ENCODE data around the gene ARPIN. TPM values are rescaled to one million over a fixed set of nuclear protein-coding genes. Genes with fewer than 3 reads are reported as not detected.
A peak's percentile ranks its signal among the peaks of the same experiment; 100 is the strongest.

Gene ARPIN
- total RNA-seq, 1 experiment from 2014 or later: 2.1 TPM

DNA sequence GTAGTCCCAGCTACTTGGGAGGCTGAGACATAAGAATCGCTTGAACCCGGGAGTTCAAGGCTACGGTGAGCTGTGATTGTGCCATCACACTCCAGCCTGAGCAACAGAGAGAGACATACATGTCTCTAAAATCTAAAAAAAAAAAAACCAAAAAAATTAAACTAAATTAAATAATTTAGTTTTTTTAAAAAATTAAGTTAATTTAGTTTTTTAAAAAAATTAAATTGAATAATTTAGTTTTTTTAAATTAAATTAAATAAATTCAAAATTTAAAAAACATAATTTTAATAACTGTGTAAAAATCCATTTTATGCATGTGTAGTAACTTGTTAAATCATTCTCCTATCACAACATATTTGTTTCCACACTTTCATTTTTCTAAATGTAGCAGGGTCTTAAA, 20.1 kb upstream of the ARPIN start:
- Histone ChIP-seq H3K36me3 (replicated peaks; ENCODE audit: control insufficient read depth, insufficient read depth, low read length) (no peaks in the 10 kb centered on the region), H3K4me3 (ENCODE audit: insufficient read depth, low read depth, low read length) (no peak overlapping the region), H3K27me3 (ENCODE audit: control insufficient read depth, insufficient read depth, low read length) (no peaks in the 10 kb centered on the region)
- no peak for DNase-seq

DNA sequence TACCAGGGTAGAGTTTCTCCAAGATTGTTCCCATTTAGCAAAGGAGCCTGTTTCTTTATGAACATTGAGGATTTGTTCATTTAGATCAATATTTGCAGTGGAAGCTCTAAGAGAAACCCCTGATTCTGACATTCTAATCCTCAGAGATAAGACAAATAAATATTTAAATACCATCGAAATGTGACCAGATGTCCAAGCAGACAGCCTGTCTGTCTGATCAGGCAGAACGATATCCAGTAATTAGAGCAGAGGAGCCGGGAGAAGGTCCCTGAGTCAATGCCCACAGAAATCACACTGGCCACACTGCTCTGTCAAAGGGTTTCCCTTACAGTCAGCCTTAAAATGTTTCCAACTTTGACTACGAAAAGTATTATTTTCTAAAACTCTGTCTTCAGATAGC, 15.7 kb upstream of the ARPIN start:
- H3K4me3 ChIP-seq (ENCODE audit: insufficient read depth, low read depth, low read length): no peak overlapping the region
- DNase-seq: no peak
- no peaks in the 10 kb centered on the region for H3K36me3 ChIP-seq (replicated peaks; ENCODE audit: control insufficient read depth, insufficient read depth, low read length)
- H3K27me3 ChIP-seq (ENCODE audit: control insufficient read depth, insufficient read depth, low read length): no peaks in the 10 kb centered on the region

DNA sequence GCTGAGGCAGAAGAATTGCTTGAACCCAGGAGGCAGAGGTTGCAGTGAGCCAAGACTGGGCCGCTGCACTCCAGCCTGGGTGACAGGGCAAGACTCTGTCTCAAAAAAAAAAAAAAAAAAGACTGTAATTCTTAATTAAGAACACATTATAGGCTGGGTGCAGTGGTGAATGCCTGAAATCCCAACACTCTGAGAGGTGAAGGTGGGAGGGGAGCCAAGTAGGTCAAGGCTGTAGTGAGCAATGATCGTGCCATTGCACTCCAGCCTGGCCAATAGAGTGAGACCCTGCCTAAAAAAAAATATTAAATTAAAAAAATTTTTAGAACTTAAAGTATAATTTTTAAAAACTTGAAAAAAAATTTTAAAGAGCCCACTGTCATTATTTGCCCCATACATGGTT, 13.4 kb upstream of the ARPIN start:
- DNase-seq: no peak
- Histone ChIP-seq H3K4me3 (ENCODE audit: insufficient read depth, low read depth, low read length) (no peak overlapping the region), H3K36me3 (replicated peaks; ENCODE audit: control insufficient read depth, insufficient read depth, low read length) (no peaks in the 10 kb centered on the region), H3K27me3 (ENCODE audit: control insufficient read depth, insufficient read depth, low read length) (no peaks in the 10 kb centered on the region)

DNA sequence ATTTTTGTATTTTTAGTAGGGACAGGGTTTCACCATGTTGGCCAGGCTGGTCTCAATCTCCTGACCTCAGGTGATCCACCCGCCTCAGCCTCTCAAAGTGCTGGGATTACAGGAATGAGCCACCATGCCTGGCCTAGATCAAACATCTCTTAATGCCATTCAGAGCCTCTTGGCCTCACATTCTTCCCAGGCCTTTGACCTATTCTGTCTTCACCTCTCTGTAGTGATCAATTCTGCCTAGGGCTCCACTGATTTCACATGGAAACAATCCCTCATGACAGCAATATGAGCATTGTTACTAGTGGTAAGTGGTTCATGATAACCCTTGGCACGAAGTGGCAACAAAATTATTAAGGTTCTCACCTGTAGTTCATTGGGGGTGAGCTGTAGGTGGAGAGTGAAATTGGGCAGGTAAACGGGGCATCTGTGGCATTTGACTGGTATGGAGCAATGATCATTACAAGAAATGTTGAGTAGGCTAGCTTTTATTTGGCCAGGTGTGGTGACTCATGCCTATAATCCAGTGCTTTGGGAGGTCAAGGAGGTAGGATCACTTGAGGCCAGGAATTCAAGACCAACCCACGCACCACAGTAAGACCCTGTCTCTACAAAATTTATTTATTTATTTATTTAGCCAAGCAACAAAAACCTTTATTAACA, 4.8 kb upstream of the ARPIN start:
- no peak overlapping the region for H3K4me3 ChIP-seq (ENCODE audit: insufficient read depth, low read depth, low read length)
- DNase-seq: no peak

GRCh38 chr15:89916660-89917059, 3.9 kb upstream of the ARPIN start:
- Histone ChIP-seq H3K36me3 (replicated peaks; ENCODE audit: control insufficient read depth, insufficient read depth, low read length) (no peaks in the 10 kb centered on the region), H3K27me3 (ENCODE audit: control insufficient read depth, insufficient read depth, low read length) (peaks cover 7% of the 10 kb centered on the region; the same call in 1 of the 2 replicates), H3K4me3 (ENCODE audit: insufficient read depth, low read depth, low read length) (no peak overlapping the region)
- DNase-seq: no peak

More for the DNA sequence above, 4.8 kb upstream of the ARPIN start:
- Histone ChIP-seq H3K27me3 (ENCODE audit: control insufficient read depth, insufficient read depth, low read length) (peaks cover 7% of the 10 kb centered on the region; the same call in 1 of the 2 replicates), H3K36me3 (replicated peaks; ENCODE audit: control insufficient read depth, insufficient read depth, low read length) (no peaks in the 10 kb centered on the region)

- DNase-seq: no peak
These were observed 543 bp downstream of the ARPIN start for GRCh38 chr15:89912145-89912673.

DNA sequence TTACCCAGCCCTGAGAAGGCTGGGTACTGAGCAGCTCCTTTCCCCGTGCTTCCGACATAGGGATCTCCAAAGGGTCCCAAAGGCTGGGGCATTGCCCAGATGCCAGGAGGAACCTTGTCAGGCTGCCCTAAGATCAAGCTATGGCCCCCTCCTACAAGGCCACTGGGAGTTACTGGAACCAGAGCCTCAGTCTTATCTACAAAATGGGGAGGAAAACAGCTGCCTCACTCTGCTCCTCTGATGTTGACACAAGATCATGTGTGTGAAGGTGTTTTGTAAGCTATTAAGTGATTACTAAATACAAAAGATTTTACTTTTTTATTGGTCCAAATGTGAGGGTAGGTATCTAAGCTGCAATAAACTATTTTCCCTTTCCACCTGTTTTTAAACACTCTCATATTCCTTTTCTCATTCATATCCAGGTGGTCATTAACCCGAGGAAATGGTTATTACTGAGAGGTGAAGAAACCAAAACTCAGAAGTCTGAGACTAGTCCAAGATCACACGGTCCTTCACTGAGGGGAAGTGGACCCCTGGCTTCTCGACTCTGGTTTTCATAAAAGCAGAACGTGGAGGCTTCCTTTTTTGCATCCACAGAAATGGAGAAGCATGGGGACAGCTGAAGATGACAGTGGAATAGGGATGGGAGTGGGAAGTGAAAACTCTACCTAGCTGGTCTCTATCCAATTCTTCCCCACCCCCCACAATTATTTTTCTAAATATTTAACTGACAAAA, 1.7 kb downstream of the ARPIN start:
- H3K27me3 ChIP-seq (ENCODE audit: control insufficient read depth, insufficient read depth, low read length): peaks cover 9% of the 10 kb centered on the region; the same call in 1 of the 2 replicates
- no peak for DNase-seq
- H3K36me3 ChIP-seq (replicated peaks; ENCODE audit: control insufficient read depth, insufficient read depth, low read length): no peaks in the 10 kb centered on the region
- H3K4me3 ChIP-seq (ENCODE audit: insufficient read depth, low read depth, low read length): no peak overlapping the region

More at GRCh38 chr15:89912145-89912673, 543 bp downstream of the ARPIN start:
- no peaks in the 10 kb centered on the region for H3K36me3 ChIP-seq (replicated peaks; ENCODE audit: control insufficient read depth, insufficient read depth, low read length)
- peaks cover 9% of the 10 kb centered on the region; the same call in 1 of the 2 replicates for H3K27me3 ChIP-seq (ENCODE audit: control insufficient read depth, insufficient read depth, low read length)
- peak overlapping the region; percentile 55 for H3K4me3 ChIP-seq (ENCODE audit: insufficient read depth, low read depth, low read length)

DNA sequence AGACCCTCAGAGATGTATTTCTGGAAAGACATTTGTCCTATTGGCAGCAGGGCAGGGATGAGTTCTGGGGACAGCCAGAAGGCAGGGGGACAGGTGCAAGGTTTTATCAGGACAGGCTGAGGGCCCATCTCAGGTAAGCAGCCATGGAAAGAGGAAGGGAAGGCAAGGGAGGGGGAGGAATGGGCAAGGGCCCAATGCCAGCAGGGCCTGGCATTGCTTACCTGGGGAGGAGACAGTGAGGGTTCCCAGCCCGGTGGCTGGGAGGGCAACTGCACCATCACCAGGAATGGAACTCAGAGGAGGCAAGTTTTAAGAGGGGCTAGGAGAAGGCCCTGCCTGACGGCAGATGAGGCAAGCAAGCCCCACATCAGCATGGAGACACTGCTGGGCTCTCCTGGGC, 3.1 kb downstream of the ARPIN start:
- no peak overlapping the region for H3K4me3 ChIP-seq (ENCODE audit: insufficient read depth, low read depth, low read length)
- H3K27me3 ChIP-seq (ENCODE audit: control insufficient read depth, insufficient read depth, low read length): peaks cover 9% of the 10 kb centered on the region; the same call in 1 of the 2 replicates
- H3K36me3 ChIP-seq (replicated peaks; ENCODE audit: control insufficient read depth, insufficient read depth, low read length): no peaks in the 10 kb centered on the region
- no peak for DNase-seq

DNA sequence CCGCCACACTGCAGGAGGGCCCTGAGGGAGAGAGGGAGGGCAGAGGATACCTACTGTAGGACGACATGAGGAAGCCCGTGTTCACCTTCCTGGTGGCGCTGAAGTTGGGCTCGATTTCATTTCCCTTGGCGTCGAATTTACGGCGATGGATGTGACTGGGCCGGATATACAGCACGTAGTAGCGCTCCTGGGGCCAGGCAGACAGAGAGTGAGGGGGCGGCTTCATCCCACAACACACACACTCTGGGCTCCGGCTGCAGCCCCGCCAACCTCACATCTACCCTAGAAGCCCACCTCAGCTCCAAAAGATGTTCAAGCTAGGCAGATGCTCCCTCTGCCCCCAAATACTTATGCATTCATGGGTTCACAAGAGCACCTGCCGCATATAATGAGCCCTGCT, 4.5 kb downstream of the ARPIN start:
- H3K27me3 ChIP-seq (ENCODE audit: control insufficient read depth, insufficient read depth, low read length): peaks cover 7% of the 10 kb centered on the region; the same call in 1 of the 2 replicates
- no peak overlapping the region for H3K4me3 ChIP-seq (ENCODE audit: insufficient read depth, low read depth, low read length)
- no peaks in the 10 kb centered on the region for H3K36me3 ChIP-seq (replicated peaks; ENCODE audit: control insufficient read depth, insufficient read depth, low read length)
- peak; percentile 46 for DNase-seq

DNA sequence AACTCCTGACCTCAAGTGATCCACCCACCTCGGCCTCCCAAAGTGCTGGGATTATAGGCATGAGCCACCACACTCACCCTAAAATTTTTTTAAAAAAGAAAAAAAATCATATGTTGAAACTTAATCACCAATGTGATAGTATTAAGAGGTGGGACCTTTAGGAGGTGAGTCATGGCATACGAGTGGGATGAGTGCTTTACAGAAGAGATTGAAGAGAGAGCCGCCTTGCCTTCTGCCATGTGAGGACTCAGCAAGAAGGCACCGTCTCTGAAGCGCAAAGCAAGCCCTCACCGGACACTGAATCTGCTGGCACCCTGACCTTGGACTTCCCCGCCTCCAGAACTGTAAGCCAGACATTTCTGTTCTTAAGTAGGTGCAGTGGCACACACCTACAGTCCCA, 5.5 kb downstream of the ARPIN start:
- Histone ChIP-seq H3K27me3 (ENCODE audit: control insufficient read depth, insufficient read depth, low read length) (peaks cover 2% of the 10 kb centered on the region; the same call in 1 of the 2 replicates), H3K36me3 (replicated peaks; ENCODE audit: control insufficient read depth, insufficient read depth, low read length) (no peaks in the 10 kb centered on the region), H3K4me3 (ENCODE audit: insufficient read depth, low read depth, low read length) (no peak overlapping the region)
- DNase-seq: no peak

DNA sequence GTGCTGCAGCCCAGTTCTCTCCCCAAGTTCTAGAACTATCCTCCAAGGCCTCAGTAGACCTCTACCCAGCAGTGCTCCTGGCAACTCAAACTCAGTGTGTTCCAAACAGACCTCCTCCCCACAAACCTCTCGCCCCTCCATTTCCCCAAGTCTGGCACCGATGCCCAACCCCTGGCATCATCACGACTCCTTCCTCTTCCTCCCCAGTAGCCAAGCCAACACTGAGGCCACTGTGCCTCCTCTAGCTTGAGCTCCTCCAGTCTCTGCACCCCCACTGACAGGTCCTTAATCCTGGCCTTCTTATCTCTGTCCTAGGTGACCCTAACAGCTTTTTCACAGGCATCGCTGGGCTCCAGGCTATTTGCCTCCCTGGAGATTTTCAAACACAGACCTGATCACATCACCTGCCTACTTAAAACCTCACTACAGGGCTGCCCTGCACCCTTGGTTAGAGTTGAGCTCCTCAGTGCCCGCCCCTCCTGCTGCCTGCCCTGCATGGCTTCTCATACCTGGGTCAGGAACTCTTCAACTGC, 6.8 kb downstream of the ARPIN start:
- DNase-seq: no peak
- Histone ChIP-seq H3K4me3 (ENCODE audit: insufficient read depth, low read depth, low read length) (no peak overlapping the region), H3K27me3 (ENCODE audit: control insufficient read depth, insufficient read depth, low read length) (no peaks in the 10 kb centered on the region), H3K36me3 (replicated peaks; ENCODE audit: control insufficient read depth, insufficient read depth, low read length) (no peaks in the 10 kb centered on the region)

GRCh38 chr15:89904519-89904918, 8.2 kb downstream of the ARPIN start:
- no peaks in the 10 kb centered on the region for H3K36me3 ChIP-seq (replicated peaks; ENCODE audit: control insufficient read depth, insufficient read depth, low read length)
- no peak overlapping the region for H3K4me3 ChIP-seq (ENCODE audit: insufficient read depth, low read depth, low read length)
- no peak for DNase-seq
- H3K27me3 ChIP-seq (ENCODE audit: control insufficient read depth, insufficient read depth, low read length): no peaks in the 10 kb centered on the region

DNA sequence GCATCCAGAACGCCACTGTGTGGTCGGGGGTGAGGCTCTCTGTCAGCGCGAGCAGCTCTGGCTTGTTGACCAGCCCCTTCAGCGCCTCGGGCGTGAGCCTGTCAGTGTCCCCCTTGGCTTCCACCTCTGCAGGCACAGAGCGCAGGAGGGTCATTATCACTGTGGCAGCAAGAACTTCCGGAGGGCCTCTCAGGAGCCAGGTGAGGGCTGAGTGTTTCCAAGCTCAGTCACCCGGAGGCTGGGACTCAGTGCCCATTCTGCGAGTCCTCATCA, 9.0 kb downstream of the ARPIN start:
- H3K4me3 ChIP-seq (ENCODE audit: insufficient read depth, low read depth, low read length): no peak overlapping the region
- H3K36me3 ChIP-seq (replicated peaks; ENCODE audit: control insufficient read depth, insufficient read depth, low read length): no peaks in the 10 kb centered on the region
- no peaks in the 10 kb centered on the region for H3K27me3 ChIP-seq (ENCODE audit: control insufficient read depth, insufficient read depth, low read length)
- no peak for DNase-seq

DNA sequence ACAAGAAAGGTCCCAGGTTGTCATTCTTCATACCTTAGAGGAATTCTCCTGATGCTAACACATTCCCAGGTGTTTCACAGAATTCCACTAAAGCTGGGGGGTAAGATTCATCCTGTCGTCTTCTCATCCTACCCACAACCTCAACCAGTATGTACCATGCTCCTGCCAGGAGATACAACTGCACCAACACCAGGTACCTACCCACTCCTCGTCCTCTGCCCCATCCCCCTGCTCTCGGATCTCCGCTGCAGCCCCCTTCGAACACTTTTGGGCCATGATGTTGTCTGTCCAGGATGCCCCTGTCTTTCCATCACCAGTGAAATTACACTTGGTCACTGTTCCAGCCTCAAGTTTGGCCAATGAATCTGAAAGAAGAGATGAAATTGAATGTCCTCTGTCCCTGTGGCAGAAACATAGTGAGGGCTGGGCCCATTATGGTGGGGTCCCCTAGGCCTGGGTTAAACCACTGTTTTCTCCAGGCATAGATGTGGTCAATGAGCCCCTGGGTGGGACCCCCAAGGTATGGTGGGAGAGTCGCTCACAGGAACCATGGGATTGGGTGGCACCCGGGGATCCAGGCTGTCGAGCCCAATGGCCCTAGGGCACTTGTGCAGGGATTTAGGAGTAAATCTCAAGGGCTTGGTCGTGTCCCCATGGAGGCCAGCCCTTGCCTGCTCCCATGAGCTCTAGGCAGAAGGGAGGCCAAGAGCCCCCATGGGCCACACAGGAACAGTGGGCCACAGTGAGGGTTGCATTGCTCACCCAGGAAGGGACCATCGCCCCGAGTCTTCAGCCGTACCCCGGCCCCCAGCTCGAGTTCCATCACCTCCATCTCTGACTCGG, 9.5 kb downstream of the ARPIN start:
- H3K27me3 ChIP-seq (ENCODE audit: control insufficient read depth, insufficient read depth, low read length): no peaks in the 10 kb centered on the region
- DNase-seq: no peak
- no peaks in the 10 kb centered on the region for H3K36me3 ChIP-seq (replicated peaks; ENCODE audit: control insufficient read depth, insufficient read depth, low read length)
- no peak overlapping the region for H3K4me3 ChIP-seq (ENCODE audit: insufficient read depth, low read depth, low read length)

All from H7 (cell line).